Liver (tissue), 3 donors: ENCODE results near the gene TMEM176B.

ENCODE experiments used
- GABPA ChIP-seq, 2 donors: IDR thresholded peaks in 1 of 2; conservative IDR thresholded peaks in 1 of 2; 2 replicates each; pipeline ENCODE4 v1.6.1; 2016; ENCODE audit warnings: antibody characterized with exemption in 2 of 2, mild to moderate bottlenecking in 1 of 2, moderate library complexity in 1 of 2
- RXRA ChIP-seq, 2 donors: IDR thresholded peaks; 2 replicates each; pipeline ENCODE4 v1.6.1; 2017 to 2018; ENCODE audit warnings: antibody characterized with exemption in 2 of 2, mild to moderate bottlenecking in 1 of 2
- SP1 ChIP-seq: IDR thresholded peaks from 2 replicates; pipeline ENCODE4 v1.6.1; 2018; ENCODE audit warnings: antibody characterized with exemption, mild to moderate bottlenecking
- YY1 ChIP-seq: IDR thresholded peaks from 2 replicates; pipeline ENCODE4 v1.6.1; 2016; ENCODE audit warnings: antibody characterized with exemption, mild to moderate bottlenecking
- ZBTB33 ChIP-seq: IDR thresholded peaks from 2 replicates; pipeline ENCODE4 v1.6.1; 2016; ENCODE audit warnings: antibody characterized with exemption
- TF ChIP-seq, protein P1 (sequence below): fragments of 150-350 bp; IDR thresholded peaks from 2 replicates; pipeline ENCODE4 v1.5.1; 2017; ENCODE audit warnings: improper control_type of control experiment, low read depth, low read length; ENCODE audit not compliant: missing input control
- TF ChIP-seq, protein P2 (sequence below): IDR thresholded peaks from 2 replicates; pipeline ENCODE4 v1.6.1; 2016; ENCODE audit warnings: antibody characterized with exemption
- TF ChIP-seq, protein P3 (sequence below): IDR thresholded peaks from 2 replicates; pipeline ENCODE4 v1.6.1; 2016; ENCODE audit warnings: antibody characterized with exemption, mild to moderate bottlenecking
- TF ChIP-seq, protein P4 (sequence below): IDR thresholded peaks from 2 replicates; pipeline ENCODE4 v1.6.1; 2016; ENCODE audit warnings: antibody characterized with exemption
- donor health status: healthy.
- donor health status: healthy.

GRCh38 chr7:150823484-150824126 is 23.4 kb upstream of the TMEM176B start:
- TF ChIP-seq, protein P1, sequence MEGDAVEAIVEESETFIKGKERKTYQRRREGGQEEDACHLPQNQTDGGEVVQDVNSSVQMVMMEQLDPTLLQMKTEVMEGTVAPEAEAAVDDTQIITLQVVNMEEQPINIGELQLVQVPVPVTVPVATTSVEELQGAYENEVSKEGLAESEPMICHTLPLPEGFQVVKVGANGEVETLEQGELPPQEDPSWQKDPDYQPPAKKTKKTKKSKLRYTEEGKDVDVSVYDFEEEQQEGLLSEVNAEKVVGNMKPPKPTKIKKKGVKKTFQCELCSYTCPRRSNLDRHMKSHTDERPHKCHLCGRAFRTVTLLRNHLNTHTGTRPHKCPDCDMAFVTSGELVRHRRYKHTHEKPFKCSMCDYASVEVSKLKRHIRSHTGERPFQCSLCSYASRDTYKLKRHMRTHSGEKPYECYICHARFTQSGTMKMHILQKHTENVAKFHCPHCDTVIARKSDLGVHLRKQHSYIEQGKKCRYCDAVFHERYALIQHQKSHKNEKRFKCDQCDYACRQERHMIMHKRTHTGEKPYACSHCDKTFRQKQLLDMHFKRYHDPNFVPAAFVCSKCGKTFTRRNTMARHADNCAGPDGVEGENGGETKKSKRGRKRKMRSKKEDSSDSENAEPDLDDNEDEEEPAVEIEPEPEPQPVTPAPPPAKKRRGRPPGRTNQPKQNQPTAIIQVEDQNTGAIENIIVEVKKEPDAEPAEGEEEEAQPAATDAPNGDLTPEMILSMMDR = no peak
- no peak for TF ChIP-seq SP1
- TF ChIP-seq, protein P2, sequence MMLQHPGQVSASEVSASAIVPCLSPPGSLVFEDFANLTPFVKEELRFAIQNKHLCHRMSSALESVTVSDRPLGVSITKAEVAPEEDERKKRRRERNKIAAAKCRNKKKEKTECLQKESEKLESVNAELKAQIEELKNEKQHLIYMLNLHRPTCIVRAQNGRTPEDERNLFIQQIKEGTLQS = no peak
- TF ChIP-seq, protein P3, sequence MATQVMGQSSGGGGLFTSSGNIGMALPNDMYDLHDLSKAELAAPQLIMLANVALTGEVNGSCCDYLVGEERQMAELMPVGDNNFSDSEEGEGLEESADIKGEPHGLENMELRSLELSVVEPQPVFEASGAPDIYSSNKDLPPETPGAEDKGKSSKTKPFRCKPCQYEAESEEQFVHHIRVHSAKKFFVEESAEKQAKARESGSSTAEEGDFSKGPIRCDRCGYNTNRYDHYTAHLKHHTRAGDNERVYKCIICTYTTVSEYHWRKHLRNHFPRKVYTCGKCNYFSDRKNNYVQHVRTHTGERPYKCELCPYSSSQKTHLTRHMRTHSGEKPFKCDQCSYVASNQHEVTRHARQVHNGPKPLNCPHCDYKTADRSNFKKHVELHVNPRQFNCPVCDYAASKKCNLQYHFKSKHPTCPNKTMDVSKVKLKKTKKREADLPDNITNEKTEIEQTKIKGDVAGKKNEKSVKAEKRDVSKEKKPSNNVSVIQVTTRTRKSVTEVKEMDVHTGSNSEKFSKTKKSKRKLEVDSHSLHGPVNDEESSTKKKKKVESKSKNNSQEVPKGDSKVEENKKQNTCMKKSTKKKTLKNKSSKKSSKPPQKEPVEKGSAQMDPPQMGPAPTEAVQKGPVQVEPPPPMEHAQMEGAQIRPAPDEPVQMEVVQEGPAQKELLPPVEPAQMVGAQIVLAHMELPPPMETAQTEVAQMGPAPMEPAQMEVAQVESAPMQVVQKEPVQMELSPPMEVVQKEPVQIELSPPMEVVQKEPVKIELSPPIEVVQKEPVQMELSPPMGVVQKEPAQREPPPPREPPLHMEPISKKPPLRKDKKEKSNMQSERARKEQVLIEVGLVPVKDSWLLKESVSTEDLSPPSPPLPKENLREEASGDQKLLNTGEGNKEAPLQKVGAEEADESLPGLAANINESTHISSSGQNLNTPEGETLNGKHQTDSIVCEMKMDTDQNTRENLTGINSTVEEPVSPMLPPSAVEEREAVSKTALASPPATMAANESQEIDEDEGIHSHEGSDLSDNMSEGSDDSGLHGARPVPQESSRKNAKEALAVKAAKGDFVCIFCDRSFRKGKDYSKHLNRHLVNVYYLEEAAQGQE = no peak
- no peak for TF ChIP-seq RXRA (IDR thresholded peaks at IDR 0.05)
- TF ChIP-seq GABPA (IDR thresholded peaks at IDR 0.05 in 1 of 2, conservative IDR thresholded peaks at IDR 0.05 in 1 of 2) = no peak
- TF ChIP-seq, protein P4, sequence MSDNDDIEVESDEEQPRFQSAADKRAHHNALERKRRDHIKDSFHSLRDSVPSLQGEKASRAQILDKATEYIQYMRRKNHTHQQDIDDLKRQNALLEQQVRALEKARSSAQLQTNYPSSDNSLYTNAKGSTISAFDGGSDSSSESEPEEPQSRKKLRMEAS = no peak
- no peak for TF ChIP-seq YY1
- no peak for TF ChIP-seq ZBTB33
